IMR-90 (cell line): ENCODE results near the gene LCE2A. TPM values are rescaled to one million over a fixed set of nuclear protein-coding genes. Genes with fewer than 3 reads are reported as not detected.

ENCODE experiments used
- ATAC-seq: fragments of 200-7000 bp; cut with Tn5 transposase; 2 replicates; pipeline ENCODE4 v1.9.1; 2020; ENCODE audit warnings: low read depth, mild to moderate bottlenecking, moderate library complexity
- BruUV-seq: library from RNA; stranded (reverse); fragments of 400-500 nt; replicated peaks from 2 replicates; lab custom pipeline; 2021; lab: Mats Ljungman, UMichigan
- CTCF ChIA-PET: fragments of 300-600 bp; formaldehyde crosslinking; extraction: SDS; loops from one replicate; lab custom pipeline; 2021; ENCODE audit warnings: antibody characterized with exemption; lab: Yijun Ruan, JAX
- POLR2A ChIA-PET: fragments of 300-600 bp; sonication (Branson Sonifier 250); formaldehyde crosslinking; loops from one replicate; lab custom pipeline; 2022; ENCODE audit warnings: antibody characterized with exemption; ENCODE audit not compliant: unreplicated experiment; lab: Charles Lee
- DNase-seq: peaks from one replicate; pipeline ENCODE4 v3.0.0; 2013
- H2AFZ ChIP-seq: replicated peaks from 2 replicates; pipeline ENCODE3; 2013; ENCODE audit warnings: low read length, mild to moderate bottlenecking; ENCODE audit not compliant: poor library complexity
- H2AK5ac ChIP-seq: 2 replicates; pipeline ENCODE4 v1.6.1; 2013; ENCODE audit warnings: low read depth, low read length, inconsistent platforms
- H2AK9ac ChIP-seq: replicated peaks from 2 replicates; pipeline ENCODE3; 2013; ENCODE audit warnings: mild to moderate bottlenecking, low read depth, low read length, moderate library complexity; ENCODE audit not compliant: poor library complexity
- H2BK120ac ChIP-seq: 2 replicates; pipeline ENCODE4 v1.6.1; 2013; ENCODE audit warnings: low read depth, low read length, inconsistent platforms
- H2BK15ac ChIP-seq: 3 replicates; pipeline ENCODE4 v1.6.1; 2013; ENCODE audit warnings: low read depth, low read length, inconsistent platforms
- H2BK20ac ChIP-seq: 2 replicates; pipeline ENCODE4 v1.6.1; 2013; ENCODE audit warnings: low read depth, mild to moderate bottlenecking, inconsistent platforms, low read length, moderate library complexity
- H2BK5ac ChIP-seq: 2 replicates; pipeline ENCODE4 v1.6.1; 2013; ENCODE audit warnings: mild to moderate bottlenecking, low read depth, low read length, inconsistent platforms; ENCODE audit not compliant: poor library complexity, severe bottlenecking
- H3K14ac ChIP-seq: replicated peaks from 2 replicates; pipeline ENCODE4 v1.6.1; 2013; ENCODE audit warnings: low read depth, low read length, inconsistent platforms
- H3K18ac ChIP-seq: 2 replicates; pipeline ENCODE4 v1.6.1; 2013; ENCODE audit warnings: low read depth, low read length, control low read depth
- H3K23ac ChIP-seq: 2 replicates; pipeline ENCODE4 v1.6.1; 2013; ENCODE audit warnings: low read depth, low read length, inconsistent platforms
- H3K27ac ChIP-seq: 2 replicates; pipeline ENCODE4 v1.5.1; 2013; ENCODE audit warnings: mild to moderate bottlenecking, control low read depth, low read length; ENCODE audit not compliant: insufficient read depth
- H3K27me3 ChIP-seq: 2 replicates; pipeline ENCODE4 v1.6.1; 2013; ENCODE audit warnings: low read length; ENCODE audit not compliant: control insufficient read depth, insufficient read depth
- H3K36me3 ChIP-seq: 2 replicates; pipeline ENCODE4 v1.6.1; 2013; ENCODE audit warnings: low read length, mixed read lengths; ENCODE audit not compliant: control insufficient read depth, insufficient read depth
- H3K4ac ChIP-seq: 2 replicates; pipeline ENCODE4 v1.6.1; 2013; ENCODE audit warnings: low read depth, low read length, inconsistent platforms
- H3K4me1 ChIP-seq: 2 replicates; pipeline ENCODE4 v1.6.1; 2013; ENCODE audit warnings: low read length, mixed read lengths; ENCODE audit not compliant: control insufficient read depth, insufficient read depth
- H3K4me2 ChIP-seq: 2 replicates; pipeline ENCODE4 v1.6.1; 2013; ENCODE audit warnings: low read depth, mild to moderate bottlenecking, control low read depth, low read length, moderate library complexity
- H3K4me3 ChIP-seq: 2 replicates; pipeline ENCODE4 v1.5.1; 2013; ENCODE audit warnings: low read depth, mild to moderate bottlenecking, control low read depth, low read length, moderate library complexity; ENCODE audit not compliant: insufficient read depth
- H3K56ac ChIP-seq: 2 replicates; pipeline ENCODE4 v1.6.1; 2013; ENCODE audit warnings: low read length, inconsistent platforms; ENCODE audit not compliant: insufficient read depth; ENCODE audit errors: extremely low read depth
- H3K79me1 ChIP-seq, 2 experiments: 2 replicates each; pipeline ENCODE4 v1.6.1; 2013; ENCODE audit warnings: low read length in 2 of 2, inconsistent platforms in 1 of 2, low read depth in 1 of 2
- H3K9ac ChIP-seq: 2 replicates; pipeline ENCODE4 v1.6.1; 2013; ENCODE audit warnings: low read depth, low read length, control low read depth
- H3K9me1 ChIP-seq: 2 replicates; pipeline ENCODE4 v1.6.1; 2013; ENCODE audit warnings: low read length, inconsistent platforms; ENCODE audit not compliant: insufficient read depth
- H3K9me3 ChIP-seq: 2 replicates; pipeline ENCODE4 v1.6.1; 2013; ENCODE audit warnings: low read length; ENCODE audit not compliant: control insufficient read depth, insufficient read depth
- H4K20me1 ChIP-seq: 2 replicates; pipeline ENCODE4 v1.6.1; 2013; ENCODE audit warnings: low read length, inconsistent platforms; ENCODE audit not compliant: insufficient read depth
- H4K5ac ChIP-seq: 2 replicates; pipeline ENCODE4 v1.6.1; 2013; ENCODE audit warnings: mild to moderate bottlenecking, low read depth, low read length, control low read depth
- H4K8ac ChIP-seq, 2 experiments: 2 replicates each; pipeline ENCODE4 v1.6.1; 2013; ENCODE audit warnings: low read depth in 2 of 2, low read length in 2 of 2, control low read depth in 1 of 2, inconsistent platforms in 1 of 2
- H4K91ac ChIP-seq: 2 replicates; pipeline ENCODE4 v1.6.1; 2013; ENCODE audit warnings: low read depth, low read length, inconsistent platforms; ENCODE audit not compliant: insufficient read depth
- BHLHE40 ChIP-seq: fragments of 150-350 bp; IDR thresholded peaks from 2 replicates; pipeline ENCODE4 v1.6.1; 2016; ENCODE audit warnings: mild to moderate bottlenecking, low read depth, low read length
- CEBPB ChIP-seq: IDR thresholded peaks from 2 replicates; pipeline ENCODE4 v1.6.1; 2012; ENCODE audit warnings: low read depth, low read length, improper control_type of control experiment
- CHD1 ChIP-seq: IDR thresholded peaks from 2 replicates; pipeline ENCODE4 v1.6.1; 2012; ENCODE audit warnings: low read depth, low read length, improper control_type of control experiment
- FOS ChIP-seq: fragments of 150-350 bp; IDR thresholded peaks from 2 replicates; pipeline ENCODE4 v1.6.1; 2016; ENCODE audit warnings: low read depth, low read length
- MAFK ChIP-seq: IDR thresholded peaks from 2 replicates; pipeline ENCODE4 v1.6.1; 2012; ENCODE audit warnings: low read depth, low read length, improper control_type of control experiment
- MAZ ChIP-seq: IDR thresholded peaks from 2 replicates; pipeline ENCODE4 v1.6.1; 2012; ENCODE audit warnings: low read depth, mild to moderate bottlenecking, low read length, improper control_type of control experiment, moderate library complexity, borderline replicate concordance
- MXI1 ChIP-seq: IDR thresholded peaks from 2 replicates; pipeline ENCODE4 v1.6.1; 2012; ENCODE audit warnings: low read depth, mild to moderate bottlenecking, low read length, moderate library complexity, borderline replicate concordance
- NFE2L2 ChIP-seq: fragments of 150-350 bp; IDR thresholded peaks from 2 replicates; pipeline ENCODE4 v1.6.1; 2016; ENCODE audit warnings: low read depth, mild to moderate bottlenecking, low read length
- POLR2A ChIP-seq: IDR thresholded peaks from 2 replicates; pipeline ENCODE4 v1.6.1; 2012; ENCODE audit warnings: mild to moderate bottlenecking, low read depth, low read length
- RAD21 ChIP-seq: IDR thresholded peaks from 2 replicates; pipeline ENCODE4 v1.6.1; 2012; ENCODE audit warnings: low read length, improper control_type of control experiment
- RCOR1 ChIP-seq: IDR thresholded peaks from 2 replicates; pipeline ENCODE4 v1.6.1; 2012; ENCODE audit warnings: mild to moderate bottlenecking, low read length, improper control_type of control experiment; ENCODE audit not compliant: insufficient replicate concordance
- RFX5 ChIP-seq: IDR thresholded peaks from 2 replicates; pipeline ENCODE4 v1.8.0; 2012; ENCODE audit warnings: low read depth, mild to moderate bottlenecking, low read length, moderate library complexity
- SMC3 ChIP-seq: fragments of 150-350 bp; IDR thresholded peaks from 2 replicates; pipeline ENCODE4 v1.6.1; 2016; ENCODE audit warnings: low read depth, mild to moderate bottlenecking, antibody characterized with exemption, low read length, moderate library complexity
- WGBS, 2 experiments: methylation state at CpG; one replicate each; pipeline versions ENCODE4 v1.1.5 to v1.1.7; 2013; ENCODE audit warnings: missing lambda C conversion rate in 2 of 2; ENCODE audit not compliant: insufficient read length in 1 of 2; ENCODE audit errors: extremely low coverage in 2 of 2; 5-methylcytosine and 5-hydroxymethylcytosine counted together
- dilution Hi-C: fragments of 300-500 bp; cut with HindIII; formaldehyde crosslinking; loops from one replicate; pipeline ENCODE4 v1.14.3; 2018; ENCODE audit warnings: low sequenced_read_pairs; ENCODE audit not compliant: unreplicated experiment
- in situ Hi-C: fragments of 300-500 bp; cut with MboI; formaldehyde crosslinking; loops from 3 replicates; pipeline ENCODE4 v1.14.3; 2019; ENCODE audit warnings: low sequenced_read_pairs, inconsistent platforms, mixed read lengths
- intact Hi-C: fragments of 100-400 bp; cut with micrococcal nuclease; formaldehyde crosslinking; loops from 2 replicates; pipeline ENCODE4 v1.10.0; 2022
- polyA plus RNA-seq, 3 experiments: library from polyadenylated mRNA; depleted of rRNA; stranded (reverse); fragments of >200 nt; gene quantifications; 2 replicates each; pipeline ENCODE4 v1.2.3, GENCODE V29; 2012; ENCODE audit warnings: low replicate concordance in 1 of 3
- total RNA-seq: library from RNA; depleted of rRNA; stranded (reverse); fragments of >200 nt; gene quantifications from 2 replicates; pipeline ENCODE4 v1.2.3, GENCODE V29; 2012
- TF ChIP-seq, protein P1 (sequence below): conservative IDR thresholded peaks from 2 replicates; pipeline ENCODE4 v1.5.1; 2012; ENCODE audit warnings: mild to moderate bottlenecking, low read depth, low read length, improper control_type of control experiment
- TF ChIP-seq, protein P2 (sequence below): fragments of 150-350 bp; IDR thresholded peaks from 2 replicates; pipeline ENCODE4 v1.6.1; 2016; ENCODE audit warnings: low read depth, mild to moderate bottlenecking, low read length, moderate library complexity, borderline replicate concordance
- TF ChIP-seq, protein P3 (sequence below): fragments of 150-350 bp; IDR thresholded peaks from 2 replicates; pipeline ENCODE4 v1.6.1; 2017; ENCODE audit warnings: mild to moderate bottlenecking, antibody characterized with exemption, low read length, low read depth

LCE2A gene
- total and polyA plus RNA-seq, 2 of the 4 experiments (the other 2 are of a cell fraction) = 0.50 TPM; not detected in 1

DNA sequence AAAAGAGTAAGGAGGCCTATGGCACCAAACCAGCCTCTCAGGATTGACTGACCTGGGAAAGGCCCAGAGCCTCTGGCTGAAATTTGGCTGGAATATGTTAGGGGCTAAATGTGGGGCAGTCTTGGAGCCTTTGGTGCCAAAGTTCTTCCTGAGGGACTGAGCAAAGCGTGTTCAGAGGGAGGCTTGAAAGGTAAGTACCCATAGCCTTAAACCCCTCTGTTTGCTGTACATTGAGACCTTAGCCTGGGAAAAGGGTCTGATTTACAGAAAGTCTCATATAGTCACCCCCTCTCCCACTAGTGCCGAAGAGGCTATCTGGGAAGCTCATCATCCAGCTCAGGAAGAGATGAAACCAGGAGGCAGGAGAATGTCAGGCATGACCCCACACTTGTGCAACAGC, 9.7 kb downstream of the LCE2A start, which contains the start of gene LCE4A:
LCE4A (plus strand) TSS at position 301 of the 400 bp plus-strand sequence. CDS start 916 bp downstream, outside the sequence.
- WGBS, 2 experiments = no CpG with 5 or more reads among the region's 2 CpGs
- no TSS peak for BruUV-seq
- Histone ChIP-seq H4K8ac (no peak within 1 kb of the TSS), H2BK120ac (no peak within 1 kb of the TSS), H3K14ac (no peak within 1 kb of the TSS), H2AK9ac (no peak within 1 kb of the TSS), H2BK5ac (no peak within 1 kb of the TSS), H3K56ac (no peak within 1 kb of the TSS), H3K9me1 (no peaks in the 10 kb centered on the region), H3K9me3 (peaks cover 3% of the 10 kb centered on the region; the same call in 1 of the 2 replicates), H3K9ac (no peak within 1 kb of the TSS), H3K4ac (no peak within 1 kb of the TSS), H2BK20ac (no peak within 1 kb of the TSS), H3K79me1 (no peaks in the 10 kb centered on the region), H2AFZ (no peak within 1 kb of the TSS), H3K27me3 (no peaks in the 10 kb centered on the region; the same call in 1 of the 2 replicates), H3K4me2 (no peak within 1 kb of the TSS), H4K5ac (no peak within 1 kb of the TSS), H2BK15ac (no peak within 1 kb of the TSS), H2AK5ac (no peak within 1 kb of the TSS), H3K4me1 (no peaks in the 10 kb centered on the region), H3K4me3 (no peak within 1 kb of the TSS), H4K20me1 (no peaks in the 10 kb centered on the region), H3K18ac (no peak within 1 kb of the TSS), H3K27ac (no peak within 1 kb of the TSS), H3K23ac (no peak within 1 kb of the TSS), H4K91ac (no peak within 1 kb of the TSS), H3K36me3 (no peaks in the 10 kb centered on the region)
- no peak for ATAC-seq
- in situ Hi-C loops (no loop called here), intact Hi-C loops (no loop called here), dilution Hi-C loops (no loop called here)
- POLR2A ChIA-PET = no interaction called here
- TF ChIP-seq CHD1 (no peak), RFX5 (no peak), RCOR1 (no peak), BHLHE40 (no peak), MXI1 (no peak), NFE2L2 (no peak), MAZ (no peak), RAD21 (no peak), POLR2A (no peak), MAFK (no peak), SMC3 (no peak), FOS (no peak), CEBPB (no peak)
- TF ChIP-seq, protein P1, sequence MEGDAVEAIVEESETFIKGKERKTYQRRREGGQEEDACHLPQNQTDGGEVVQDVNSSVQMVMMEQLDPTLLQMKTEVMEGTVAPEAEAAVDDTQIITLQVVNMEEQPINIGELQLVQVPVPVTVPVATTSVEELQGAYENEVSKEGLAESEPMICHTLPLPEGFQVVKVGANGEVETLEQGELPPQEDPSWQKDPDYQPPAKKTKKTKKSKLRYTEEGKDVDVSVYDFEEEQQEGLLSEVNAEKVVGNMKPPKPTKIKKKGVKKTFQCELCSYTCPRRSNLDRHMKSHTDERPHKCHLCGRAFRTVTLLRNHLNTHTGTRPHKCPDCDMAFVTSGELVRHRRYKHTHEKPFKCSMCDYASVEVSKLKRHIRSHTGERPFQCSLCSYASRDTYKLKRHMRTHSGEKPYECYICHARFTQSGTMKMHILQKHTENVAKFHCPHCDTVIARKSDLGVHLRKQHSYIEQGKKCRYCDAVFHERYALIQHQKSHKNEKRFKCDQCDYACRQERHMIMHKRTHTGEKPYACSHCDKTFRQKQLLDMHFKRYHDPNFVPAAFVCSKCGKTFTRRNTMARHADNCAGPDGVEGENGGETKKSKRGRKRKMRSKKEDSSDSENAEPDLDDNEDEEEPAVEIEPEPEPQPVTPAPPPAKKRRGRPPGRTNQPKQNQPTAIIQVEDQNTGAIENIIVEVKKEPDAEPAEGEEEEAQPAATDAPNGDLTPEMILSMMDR = no peak
- TF ChIP-seq, protein P2, sequence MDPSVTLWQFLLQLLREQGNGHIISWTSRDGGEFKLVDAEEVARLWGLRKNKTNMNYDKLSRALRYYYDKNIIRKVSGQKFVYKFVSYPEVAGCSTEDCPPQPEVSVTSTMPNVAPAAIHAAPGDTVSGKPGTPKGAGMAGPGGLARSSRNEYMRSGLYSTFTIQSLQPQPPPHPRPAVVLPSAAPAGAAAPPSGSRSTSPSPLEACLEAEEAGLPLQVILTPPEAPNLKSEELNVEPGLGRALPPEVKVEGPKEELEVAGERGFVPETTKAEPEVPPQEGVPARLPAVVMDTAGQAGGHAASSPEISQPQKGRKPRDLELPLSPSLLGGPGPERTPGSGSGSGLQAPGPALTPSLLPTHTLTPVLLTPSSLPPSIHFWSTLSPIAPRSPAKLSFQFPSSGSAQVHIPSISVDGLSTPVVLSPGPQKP = no peak
- TF ChIP-seq, protein P3, sequence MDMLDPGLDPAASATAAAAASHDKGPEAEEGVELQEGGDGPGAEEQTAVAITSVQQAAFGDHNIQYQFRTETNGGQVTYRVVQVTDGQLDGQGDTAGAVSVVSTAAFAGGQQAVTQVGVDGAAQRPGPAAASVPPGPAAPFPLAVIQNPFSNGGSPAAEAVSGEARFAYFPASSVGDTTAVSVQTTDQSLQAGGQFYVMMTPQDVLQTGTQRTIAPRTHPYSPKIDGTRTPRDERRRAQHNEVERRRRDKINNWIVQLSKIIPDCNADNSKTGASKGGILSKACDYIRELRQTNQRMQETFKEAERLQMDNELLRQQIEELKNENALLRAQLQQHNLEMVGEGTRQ = no peak
- DNase-seq = no peak
- CTCF ChIA-PET = no interaction called here
